Activated CD8-positive, alpha-beta memory T cell treated with anti-CD3 and anti-CD28 coated beads, Interleukin-2, amount 10 ng/mL, durations not matched to agents 7 days and 5 days (primary cell): ENCODE data around the gene CMKLR1. TPM values are rescaled to one million over a fixed set of nuclear protein-coding genes. Genes with fewer than 3 reads are reported as not detected.

Experiments
- ATAC-seq: fragments of 150-1000 bp; cut with Tn5 transposase; one replicate; pipeline ENCODE4 v1.10.0; 2021; ENCODE audit warnings: moderate library complexity
- CTCF ChIA-PET: fragments of 350-600 bp; sonication (Branson Sonifier 250); formaldehyde crosslinking; loops from one replicate; lab custom pipeline; 2021; ENCODE audit warnings: antibody characterized with exemption; lab: Charles Lee
- DNase-seq: peaks from one replicate; pipeline ENCODE4 v3.0.0-alpha.2; 2020
- H3K27ac Mint-ChIP-seq: one replicate; pipeline ENCODE4 v1.8.0; 2021; ENCODE audit warnings: mild to moderate bottlenecking, mixed read lengths
- H3K27me3 Mint-ChIP-seq: one replicate; pipeline ENCODE4 v1.8.0; 2021; ENCODE audit warnings: mixed read lengths
- H3K36me3 Mint-ChIP-seq: one replicate; pipeline ENCODE4 v1.8.0; 2021; ENCODE audit warnings: mild to moderate bottlenecking, mixed read lengths
- H3K4me1 Mint-ChIP-seq: one replicate; pipeline ENCODE4 v1.8.0; 2021; ENCODE audit warnings: mixed read lengths
- H3K4me3 Mint-ChIP-seq: one replicate; pipeline ENCODE4 v1.8.0; 2021; ENCODE audit warnings: mild to moderate bottlenecking, moderate library complexity, mixed read lengths
- H3K9me3 Mint-ChIP-seq: one replicate; pipeline ENCODE4 v1.8.0; 2022; ENCODE audit warnings: low read depth, mixed read lengths
- total RNA-seq, 2 experiments: library from RNA; stranded (reverse); gene quantifications; one replicate each; pipeline ENCODE4 v1.2.3, GENCODE V29; 2021

Gene CMKLR1
- total RNA-seq, 2 experiments from 2014 or later: not detected

GRCh38 chr12:108371801-108372344 is 32.8 kb upstream of the CMKLR1 start:
- DNase-seq: no peak
- CTCF ChIA-PET: no interaction called here
- Mint-ChIP-seq H3K27me3 (peaks cover 3% of the 10 kb centered on the region), H3K4me3 (no peak overlapping the region), H3K27ac (no peak overlapping the region), H3K4me1 (no peaks in the 10 kb centered on the region), H3K9me3 (peaks cover 9% of the 10 kb centered on the region), H3K36me3 (peaks cover 2% of the 10 kb centered on the region)
- ATAC-seq: no peak

DNA sequence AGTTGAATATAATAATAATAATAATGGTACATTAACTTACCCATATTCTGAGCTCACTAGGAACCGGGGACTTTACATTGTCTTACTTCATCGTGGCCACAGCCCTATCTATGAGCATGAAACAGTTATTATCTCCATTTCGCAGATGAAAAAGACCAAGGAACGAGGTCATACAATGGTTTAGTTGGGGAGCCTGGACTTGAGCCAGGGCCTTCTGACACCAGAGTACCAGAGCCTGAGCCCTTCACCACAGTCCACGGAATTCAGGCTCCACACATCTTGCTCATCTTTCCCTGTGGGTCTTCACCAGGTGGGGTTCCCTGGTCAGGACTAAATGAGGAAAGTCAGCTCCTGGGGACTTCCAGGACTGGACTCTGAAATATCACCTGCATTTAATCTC is 31.3 kb upstream of the CMKLR1 start:
- Mint-ChIP-seq H3K4me3 (no peak overlapping the region), H3K27ac (no peak overlapping the region), H3K9me3 (peaks cover 9% of the 10 kb centered on the region), H3K4me1 (no peaks in the 10 kb centered on the region), H3K36me3 (peaks cover 2% of the 10 kb centered on the region), H3K27me3 (no peaks in the 10 kb centered on the region)
- ATAC-seq: no peak
- no peak for DNase-seq
- CTCF ChIA-PET: no interaction called here

DNA sequence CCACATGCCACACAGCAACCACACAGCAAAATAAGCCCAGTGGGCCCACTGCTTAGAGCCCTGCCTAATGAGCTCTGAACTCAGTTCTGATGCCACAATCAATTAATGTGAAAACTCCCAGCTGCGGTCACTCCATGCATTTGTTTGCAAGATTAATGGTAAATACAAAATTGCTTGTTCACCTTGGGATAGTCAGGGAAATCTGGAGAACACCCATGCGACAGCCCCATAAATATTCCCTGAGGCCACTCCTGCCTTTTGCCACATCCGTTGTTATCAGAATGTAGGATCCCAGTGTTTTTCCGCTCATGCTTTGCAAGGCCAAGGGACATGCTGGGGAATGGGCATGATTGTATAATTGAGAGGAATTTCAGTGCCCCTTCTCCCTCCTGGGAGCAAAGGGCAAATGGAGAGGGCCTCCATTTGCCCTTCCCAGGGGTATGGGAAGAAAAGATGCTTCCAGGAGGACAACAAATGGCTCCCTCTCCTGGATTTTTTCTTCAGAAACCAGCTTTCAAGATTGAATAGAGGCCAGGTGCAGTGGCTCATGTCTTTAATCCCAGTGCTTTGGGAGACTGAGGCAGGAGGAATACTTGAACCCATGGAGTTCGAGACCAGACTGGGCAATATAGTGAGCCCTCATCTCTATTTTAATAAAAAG is 30.8 kb upstream of the CMKLR1 start:
- peaks cover 2% of the 10 kb centered on the region for H3K36me3 Mint-ChIP-seq
- no peaks in the 10 kb centered on the region for H3K4me1 Mint-ChIP-seq
- H3K4me3 Mint-ChIP-seq: no peak overlapping the region
- CTCF ChIA-PET: no interaction called here
- no peak overlapping the region for H3K27ac Mint-ChIP-seq
- DNase-seq (no peak), ATAC-seq (no peak)
- peaks cover 9% of the 10 kb centered on the region for H3K9me3 Mint-ChIP-seq
- no peaks in the 10 kb centered on the region for H3K27me3 Mint-ChIP-seq

- no peaks in the 10 kb centered on the region for H3K36me3 Mint-ChIP-seq
- peaks cover 7% of the 10 kb centered on the region for H3K9me3 Mint-ChIP-seq
- ATAC-seq: no peak
- no peaks in the 10 kb centered on the region for H3K27me3 Mint-ChIP-seq
- no peak overlapping the region for H3K4me3 Mint-ChIP-seq
- no peak for DNase-seq
- H3K27ac Mint-ChIP-seq: no peak overlapping the region
- CTCF ChIA-PET: no interaction called here
- no peaks in the 10 kb centered on the region for H3K4me1 Mint-ChIP-seq
Measured at GRCh38 chr12:108368089-108368488, 29.0 kb upstream of the CMKLR1 start.

GRCh38 chr12:108367436-108367835 is 28.3 kb upstream of the CMKLR1 start:
- H3K36me3 Mint-ChIP-seq: no peaks in the 10 kb centered on the region
- H3K9me3 Mint-ChIP-seq: peaks cover 3% of the 10 kb centered on the region
- no peak overlapping the region for H3K27ac Mint-ChIP-seq
- H3K27me3 Mint-ChIP-seq: no peaks in the 10 kb centered on the region
- H3K4me3 Mint-ChIP-seq: no peak overlapping the region
- no peaks in the 10 kb centered on the region for H3K4me1 Mint-ChIP-seq
- ATAC-seq (no peak), DNase-seq (no peak)
- CTCF ChIA-PET: no interaction called here

GRCh38 chr12:108365324-108365723 is 26.2 kb upstream of the CMKLR1 start:
- CTCF ChIA-PET: no interaction called here
- ATAC-seq (no peak), DNase-seq (no peak)
- Mint-ChIP-seq H3K9me3 (peaks cover 3% of the 10 kb centered on the region), H3K4me1 (no peaks in the 10 kb centered on the region), H3K27ac (no peak overlapping the region), H3K36me3 (no peaks in the 10 kb centered on the region), H3K27me3 (no peaks in the 10 kb centered on the region), H3K4me3 (no peak overlapping the region)

- Mint-ChIP-seq H3K27me3 (no peaks in the 10 kb centered on the region), H3K27ac (no peak overlapping the region), H3K4me3 (no peak overlapping the region), H3K9me3 (peaks cover 3% of the 10 kb centered on the region), H3K36me3 (no peaks in the 10 kb centered on the region), H3K4me1 (no peaks in the 10 kb centered on the region)
- CTCF ChIA-PET: no interaction called here
- DNase-seq (no peak), ATAC-seq (no peak)
Measured at GRCh38 chr12:108364879-108365278, 25.8 kb upstream of the CMKLR1 start.

- Mint-ChIP-seq H3K27me3 (no peaks in the 10 kb centered on the region), H3K27ac (no peak overlapping the region), H3K36me3 (no peaks in the 10 kb centered on the region), H3K9me3 (peaks cover 3% of the 10 kb centered on the region), H3K4me1 (no peaks in the 10 kb centered on the region), H3K4me3 (no peak overlapping the region)
- DNase-seq: no peak
- ATAC-seq: no peak
- CTCF ChIA-PET: no interaction called here
Measured at GRCh38 chr12:108363565-108363964, 24.5 kb upstream of the CMKLR1 start.

DNA sequence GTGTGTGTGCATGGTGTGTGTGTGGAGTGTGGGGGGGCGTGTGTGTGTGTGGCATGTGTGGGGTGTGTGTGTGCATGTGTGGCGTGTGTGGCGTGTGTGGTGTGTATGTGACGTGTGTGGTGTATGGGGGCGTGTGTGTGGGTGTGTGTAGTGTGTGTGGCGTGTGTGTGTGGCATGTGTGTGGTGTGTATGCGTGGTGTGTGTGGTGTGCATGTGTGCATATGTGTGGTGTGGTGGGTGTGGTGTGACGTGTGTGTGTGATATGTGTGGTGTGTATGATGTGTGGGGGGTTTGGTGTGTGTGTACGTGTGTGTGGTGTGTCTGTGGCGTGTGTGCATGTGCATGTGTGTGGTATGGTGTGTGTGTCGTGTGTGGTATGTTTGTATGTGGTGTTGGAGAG is 24.1 kb upstream of the CMKLR1 start:
- Mint-ChIP-seq H3K9me3 (peaks cover 3% of the 10 kb centered on the region), H3K27ac (no peak overlapping the region), H3K4me1 (no peaks in the 10 kb centered on the region), H3K36me3 (no peaks in the 10 kb centered on the region), H3K4me3 (no peak overlapping the region), H3K27me3 (no peaks in the 10 kb centered on the region)
- DNase-seq: no peak
- CTCF ChIA-PET: no interaction called here
- no peak for ATAC-seq

GRCh38 chr12:108361606-108362005 is 22.5 kb upstream of the CMKLR1 start:
- Mint-ChIP-seq H3K4me3 (no peak overlapping the region), H3K27ac (no peak overlapping the region), H3K4me1 (no peaks in the 10 kb centered on the region), H3K27me3 (no peaks in the 10 kb centered on the region), H3K36me3 (no peaks in the 10 kb centered on the region), H3K9me3 (peaks cover 3% of the 10 kb centered on the region)
- DNase-seq (no peak), ATAC-seq (no peak)
- CTCF ChIA-PET: no interaction called here

GRCh38 chr12:108360487-108360886 is 21.4 kb upstream of the CMKLR1 start:
- Mint-ChIP-seq H3K27ac (no peak overlapping the region), H3K4me1 (no peaks in the 10 kb centered on the region), H3K27me3 (no peaks in the 10 kb centered on the region), H3K4me3 (no peak overlapping the region), H3K36me3 (no peaks in the 10 kb centered on the region), H3K9me3 (peaks cover 3% of the 10 kb centered on the region)
- CTCF ChIA-PET: no interaction called here
- no peak for DNase-seq
- no peak for ATAC-seq

- ATAC-seq: no peak
- Mint-ChIP-seq H3K27me3 (no peaks in the 10 kb centered on the region), H3K4me1 (no peaks in the 10 kb centered on the region), H3K27ac (no peak overlapping the region), H3K36me3 (no peaks in the 10 kb centered on the region), H3K9me3 (peaks cover 3% of the 10 kb centered on the region), H3K4me3 (no peak overlapping the region)
- CTCF ChIA-PET: no interaction called here
- no peak for DNase-seq
Measured at GRCh38 chr12:108360057-108360456, 20.9 kb upstream of the CMKLR1 start.

DNA sequence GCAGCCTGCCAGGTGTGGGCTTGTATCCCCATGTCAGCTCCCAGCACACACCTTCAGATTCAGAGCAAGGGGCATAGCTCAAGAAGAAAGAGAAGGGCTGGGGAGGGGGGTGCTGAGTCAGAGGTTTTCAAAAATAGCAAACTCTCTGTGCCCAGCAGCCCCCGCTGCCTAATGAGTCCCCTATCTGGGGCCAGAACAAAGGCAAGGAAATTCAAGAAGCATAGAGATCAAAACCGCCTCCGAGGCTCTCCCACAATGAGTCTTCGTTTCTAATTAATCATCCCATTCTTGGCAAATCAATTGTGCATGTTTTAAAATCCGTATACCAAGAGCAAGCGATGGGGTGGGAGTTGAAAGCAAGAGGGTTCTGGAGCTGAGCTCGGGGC is 19.5 kb upstream of the CMKLR1 start:
- ATAC-seq (no peak), DNase-seq (no peak)
- no peaks in the 10 kb centered on the region for H3K4me1 Mint-ChIP-seq
- no peak overlapping the region for H3K4me3 Mint-ChIP-seq
- H3K27me3 Mint-ChIP-seq: no peaks in the 10 kb centered on the region
- peaks cover 3% of the 10 kb centered on the region for H3K9me3 Mint-ChIP-seq
- H3K36me3 Mint-ChIP-seq: no peaks in the 10 kb centered on the region
- CTCF ChIA-PET: no interaction called here
- no peak overlapping the region for H3K27ac Mint-ChIP-seq

GRCh38 chr12:108357834-108358579 is 18.9 kb upstream of the CMKLR1 start:
- no peak overlapping the region for H3K4me3 Mint-ChIP-seq
- no peaks in the 10 kb centered on the region for H3K27me3 Mint-ChIP-seq
- ATAC-seq: no peak
- no peak for DNase-seq
- no peak overlapping the region for H3K27ac Mint-ChIP-seq
- H3K9me3 Mint-ChIP-seq: no peaks in the 10 kb centered on the region
- no peaks in the 10 kb centered on the region for H3K4me1 Mint-ChIP-seq
- H3K36me3 Mint-ChIP-seq: no peaks in the 10 kb centered on the region
- CTCF ChIA-PET: no interaction called here
